ENCODE results near the gene LCN10.

LCN10 gene

GRCh38 chr9:136748666-136749611, 6.2 kb upstream of the LCN10 start:
- Histone ChIP-seq H3K36me3 (ENCODE audit: control insufficient read depth, insufficient read depth, low read length) (no peaks in the 10 kb centered on the region), H3K9ac (ENCODE audit: low read depth, low read length) (no peak overlapping the region), H3K4me1 (ENCODE audit: control insufficient read depth, insufficient read depth, low read length) (no peaks in the 10 kb centered on the region), H3K27me3 (ENCODE audit: control insufficient read depth, insufficient read depth, low read length) (no peaks in the 10 kb centered on the region), H3K4me3 (ENCODE audit: low read depth, low read length) (no peak overlapping the region), H3K9me3 (ENCODE audit: control insufficient read depth, insufficient read depth, low read length) (no peaks in the 10 kb centered on the region)

- Histone ChIP-seq H3K9me3 (ENCODE audit: control insufficient read depth, insufficient read depth, low read length) (no peaks in the 10 kb centered on the region), H3K36me3 (ENCODE audit: control insufficient read depth, insufficient read depth, low read length) (no peaks in the 10 kb centered on the region), H3K4me3 (ENCODE audit: low read depth, low read length) (no peak within 1 kb of the TSS), H3K27me3 (ENCODE audit: control insufficient read depth, insufficient read depth, low read length) (no peaks in the 10 kb centered on the region), H3K9ac (ENCODE audit: low read depth, low read length) (no peak within 1 kb of the TSS), H3K4me1 (ENCODE audit: control insufficient read depth, insufficient read depth, low read length) (no peaks in the 10 kb centered on the region)
Measured at GRCh38 chr9:136748201-136748600, 5.5 kb upstream of the LCN10 start, which contains the start of gene LCN6. TSS of gene LCN6 (minus strand) at chr9:136748525. CDS start at chr9:136748483, 42 bp downstream.

GRCh38 chr9:136747161-136748060, 4.7 kb upstream of the LCN10 start:
- no peaks in the 10 kb centered on the region for H3K4me1 ChIP-seq (ENCODE audit: control insufficient read depth, insufficient read depth, low read length)
- H3K9me3 ChIP-seq (ENCODE audit: control insufficient read depth, insufficient read depth, low read length): no peaks in the 10 kb centered on the region
- H3K9ac ChIP-seq (ENCODE audit: low read depth, low read length): no peak overlapping the region
- no peaks in the 10 kb centered on the region for H3K27me3 ChIP-seq (ENCODE audit: control insufficient read depth, insufficient read depth, low read length)
- no peaks in the 10 kb centered on the region for H3K36me3 ChIP-seq (ENCODE audit: control insufficient read depth, insufficient read depth, low read length)
- no peak overlapping the region for H3K4me3 ChIP-seq (ENCODE audit: low read depth, low read length)

GRCh38 chr9:136746621-136747020, 3.9 kb upstream of the LCN10 start:
- no peaks in the 10 kb centered on the region for H3K27me3 ChIP-seq (ENCODE audit: control insufficient read depth, insufficient read depth, low read length)
- H3K4me1 ChIP-seq (ENCODE audit: control insufficient read depth, insufficient read depth, low read length): no peaks in the 10 kb centered on the region
- no peak overlapping the region for H3K9ac ChIP-seq (ENCODE audit: low read depth, low read length)
- H3K9me3 ChIP-seq (ENCODE audit: control insufficient read depth, insufficient read depth, low read length): no peaks in the 10 kb centered on the region
- H3K36me3 ChIP-seq (ENCODE audit: control insufficient read depth, insufficient read depth, low read length): no peaks in the 10 kb centered on the region
- H3K4me3 ChIP-seq (ENCODE audit: low read depth, low read length): no peak overlapping the region

- H3K4me1 ChIP-seq (ENCODE audit: control insufficient read depth, insufficient read depth, low read length): no peaks in the 10 kb centered on the region
- no peaks in the 10 kb centered on the region for H3K9me3 ChIP-seq (ENCODE audit: control insufficient read depth, insufficient read depth, low read length)
- H3K9ac ChIP-seq (ENCODE audit: low read depth, low read length): no peak overlapping the region
- H3K4me3 ChIP-seq (ENCODE audit: low read depth, low read length): no peak overlapping the region
- no peaks in the 10 kb centered on the region for H3K36me3 ChIP-seq (ENCODE audit: control insufficient read depth, insufficient read depth, low read length)
- H3K27me3 ChIP-seq (ENCODE audit: control insufficient read depth, insufficient read depth, low read length): no peaks in the 10 kb centered on the region
Measured at GRCh38 chr9:136746155-136746490, 3.4 kb upstream of the LCN10 start.

- Histone ChIP-seq H3K4me1 (ENCODE audit: control insufficient read depth, insufficient read depth, low read length) (no peaks in the 10 kb centered on the region), H3K4me3 (ENCODE audit: low read depth, low read length) (no peak overlapping the region), H3K9me3 (ENCODE audit: control insufficient read depth, insufficient read depth, low read length) (no peaks in the 10 kb centered on the region), H3K36me3 (ENCODE audit: control insufficient read depth, insufficient read depth, low read length) (no peaks in the 10 kb centered on the region), H3K9ac (ENCODE audit: low read depth, low read length) (no peak overlapping the region), H3K27me3 (ENCODE audit: control insufficient read depth, insufficient read depth, low read length) (no peaks in the 10 kb centered on the region)
Measured at GRCh38 chr9:136745389-136746154, 2.8 kb upstream of the LCN10 start.

GRCh38 chr9:136744773-136745172, 2.0 kb upstream of the LCN10 start:
- H3K4me3 ChIP-seq (ENCODE audit: low read depth, low read length): no peak overlapping the region
- H3K9ac ChIP-seq (ENCODE audit: low read depth, low read length): no peak overlapping the region
- H3K36me3 ChIP-seq (ENCODE audit: control insufficient read depth, insufficient read depth, low read length): no peaks in the 10 kb centered on the region
- H3K27me3 ChIP-seq (ENCODE audit: control insufficient read depth, insufficient read depth, low read length): no peaks in the 10 kb centered on the region
- H3K4me1 ChIP-seq (ENCODE audit: control insufficient read depth, insufficient read depth, low read length): no peaks in the 10 kb centered on the region
- H3K9me3 ChIP-seq (ENCODE audit: control insufficient read depth, insufficient read depth, low read length): no peaks in the 10 kb centered on the region

- no peaks in the 10 kb centered on the region for H3K36me3 ChIP-seq (ENCODE audit: control insufficient read depth, insufficient read depth, low read length)
- H3K4me1 ChIP-seq (ENCODE audit: control insufficient read depth, insufficient read depth, low read length): no peaks in the 10 kb centered on the region
- H3K9me3 ChIP-seq (ENCODE audit: control insufficient read depth, insufficient read depth, low read length): no peaks in the 10 kb centered on the region
- H3K9ac ChIP-seq (ENCODE audit: low read depth, low read length): no peak overlapping the region
- no peak overlapping the region for H3K4me3 ChIP-seq (ENCODE audit: low read depth, low read length)
- no peaks in the 10 kb centered on the region for H3K27me3 ChIP-seq (ENCODE audit: control insufficient read depth, insufficient read depth, low read length)
Measured at GRCh38 chr9:136743639-136744211, 985 bp upstream of the LCN10 start.

GRCh38 chr9:136741883-136742571, 713 bp downstream of the LCN10 start:
- no peaks in the 10 kb centered on the region for H3K27me3 ChIP-seq (ENCODE audit: control insufficient read depth, insufficient read depth, low read length)
- H3K9me3 ChIP-seq (ENCODE audit: control insufficient read depth, insufficient read depth, low read length): no peaks in the 10 kb centered on the region
- H3K4me1 ChIP-seq (ENCODE audit: control insufficient read depth, insufficient read depth, low read length): no peaks in the 10 kb centered on the region
- H3K9ac ChIP-seq (ENCODE audit: low read depth, low read length): no peak overlapping the region
- H3K36me3 ChIP-seq (ENCODE audit: control insufficient read depth, insufficient read depth, low read length): no peaks in the 10 kb centered on the region
- no peak overlapping the region for H3K4me3 ChIP-seq (ENCODE audit: low read depth, low read length)

GRCh38 chr9:136740971-136741882, 1.5 kb downstream of the LCN10 start:
- H3K4me1 ChIP-seq (ENCODE audit: control insufficient read depth, insufficient read depth, low read length): no peaks in the 10 kb centered on the region
- H3K4me3 ChIP-seq (ENCODE audit: low read depth, low read length): no peak overlapping the region
- no peaks in the 10 kb centered on the region for H3K36me3 ChIP-seq (ENCODE audit: control insufficient read depth, insufficient read depth, low read length)
- H3K9me3 ChIP-seq (ENCODE audit: control insufficient read depth, insufficient read depth, low read length): no peaks in the 10 kb centered on the region
- no peak overlapping the region for H3K9ac ChIP-seq (ENCODE audit: low read depth, low read length)
- no peaks in the 10 kb centered on the region for H3K27me3 ChIP-seq (ENCODE audit: control insufficient read depth, insufficient read depth, low read length)

All from iPS-15b (cell line).